ENCODE measurements around the gene CDC25B. TPM values are rescaled to one million over a fixed set of nuclear protein-coding genes. Genes with fewer than 3 reads are reported as not detected.
A peak's percentile ranks its signal among the peaks of the same experiment; 100 is the strongest.

CDC25B gene
- total RNA-seq, 5 donors from 2014 or later (not counting 1 experiment from before 2014, with no cell fraction given): 216 to 409 (median 401) TPM

DNA sequence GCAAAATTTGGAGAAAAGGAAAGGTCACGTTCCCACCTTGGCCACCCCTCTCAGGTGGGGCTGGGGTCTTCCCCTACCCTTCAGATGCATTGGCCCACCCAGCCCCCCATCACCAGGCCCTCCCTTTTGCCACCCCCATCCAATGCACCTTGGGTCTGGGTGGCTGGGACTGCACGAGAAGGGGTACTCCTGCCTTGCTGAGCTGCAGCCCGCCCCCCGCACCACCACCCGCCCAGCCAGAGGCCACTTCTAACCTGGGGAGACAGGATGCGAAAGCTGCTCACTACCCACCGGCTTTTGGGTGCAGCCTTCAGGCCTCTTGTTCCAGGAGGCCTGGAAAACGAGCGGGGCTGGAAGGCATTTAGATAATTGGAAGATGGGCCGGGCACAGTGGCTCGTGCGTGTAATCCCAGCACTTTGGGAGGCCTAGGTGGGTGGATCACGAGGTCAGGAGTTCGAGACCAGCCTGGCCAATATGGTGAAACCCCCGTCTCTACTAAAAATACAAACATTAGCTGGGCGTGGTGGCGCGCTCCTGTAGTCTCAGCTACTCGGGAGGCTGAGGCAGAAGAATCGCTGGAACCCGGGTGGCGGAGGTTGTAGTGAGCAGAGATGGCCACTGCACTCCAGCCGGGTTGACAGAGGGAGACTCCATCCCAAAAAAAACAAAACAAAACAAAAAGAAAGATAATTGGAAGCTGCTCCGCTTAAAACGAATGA is 1.2 kb upstream of the CDC25B start:
- Histone ChIP-seq H3K4me1 (ENCODE audit: control insufficient read depth in 1 of 2, extremely low read depth in 1 of 2, insufficient read depth in 2 of 2, low read length in 2 of 2) (peaks cover 21 to 49% of the 10 kb centered on the region in 2 experiments), H3K36me3 (ENCODE audit: control insufficient read depth in 2 of 2, extremely low read depth in 1 of 2, insufficient read depth in 1 of 2, low read length in 1 of 2) (peaks cover 5 to 13% of the 10 kb centered on the region in 2 donors), H3K27me3 (replicated peaks in 1 of 2; ENCODE audit: control insufficient read depth in 2 of 2, extremely low read depth in 1 of 2, insufficient read depth in 2 of 2, low read length in 1 of 2) (no peaks in the 10 kb centered on the region), H3K4me3 (ENCODE audit: control insufficient read depth in 1 of 2, extremely low read depth in 1 of 2, low read length in 1 of 2) (peak overlapping the region in 1 of 2 donors; percentile 69), H3K27ac (ENCODE audit: low read length) (peak overlapping the region; percentile 83), H3K9me3 (no peaks in the 10 kb centered on the region)
- H3K27ac Mint-ChIP-seq: peak overlapping the region; percentile 95
- ATAC-seq (replicated peaks in 1 of 4) (no peak), DNase-seq (no peak)
- H3K27me3 Mint-ChIP-seq: no peaks in the 10 kb centered on the region
- H3K4me1 Mint-ChIP-seq: peaks cover 29 to 42% (median 37%) of the 10 kb centered on the region in 3 donors
- POLR2A ChIA-PET: interaction anchor here in 1 of 2 donors (0.6 to 0.7 kb wide), 2 partner anchors 196 to 1153 kb away, joined by 3 read pairs; no protein-coding TSS in a partner anchor
- WGBS (ENCODE audit: insufficient coverage): 95% methylated on average over 6 of the region's 25 CpGs
- CTCF ChIA-PET: interaction anchor here in 1 of 2 donors (0.7 kb wide), 1 partner anchor 73 kb away, joined by 3 read pairs; no protein-coding TSS in a partner anchor
- H3K4me3 Mint-ChIP-seq: peak overlapping the region; percentile 92 to 99 (median 92)
- H3K36me3 Mint-ChIP-seq: peaks cover 28% of the 10 kb centered on the region
- H3K9me3 Mint-ChIP-seq: no peaks in the 10 kb centered on the region

- Histone ChIP-seq H3K27ac (ENCODE audit: low read length) (peak overlapping the region; percentile 78), H3K9me3 (no peaks in the 10 kb centered on the region), H3K4me1 (ENCODE audit: control insufficient read depth in 1 of 2, extremely low read depth in 1 of 2, insufficient read depth in 2 of 2, low read length in 2 of 2) (peaks cover 31 to 67% of the 10 kb centered on the region in 2 experiments), H3K4me3 (ENCODE audit: control insufficient read depth in 1 of 2, extremely low read depth in 1 of 2, low read length in 1 of 2) (peak overlapping the region; percentile 69 to 85), H3K27me3 (replicated peaks in 1 of 2; ENCODE audit: control insufficient read depth in 2 of 2, extremely low read depth in 1 of 2, insufficient read depth in 2 of 2, low read length in 1 of 2) (no peaks in the 10 kb centered on the region), H3K36me3 (ENCODE audit: control insufficient read depth in 2 of 2, extremely low read depth in 1 of 2, insufficient read depth in 1 of 2, low read length in 1 of 2) (peaks cover 12 to 31% of the 10 kb centered on the region in 2 donors)
- Mint-ChIP-seq H3K27me3 (no peaks in the 10 kb centered on the region), H3K4me1 (peaks cover 42 to 55% (median 45%) of the 10 kb centered on the region in 3 donors), H3K36me3 (peaks cover 43% of the 10 kb centered on the region), H3K4me3 (peak overlapping the region; percentile 99 to 100 (median 100)), H3K27ac (peak overlapping the region; percentile 99 to 100), H3K9me3 (no peaks in the 10 kb centered on the region)
- ChIA-PET CTCF (interaction anchor here in 1 of 2 donors (1.0 to 1.2 kb wide), 3 partner anchors 10 to 57 kb away, joined by 3 to 6 read pairs (median 3); partner anchors contain the start of genes ADISSP and CENPB), POLR2A (no interaction called here)
- peak in 1 of 35 experiments; percentile 15 for DNase-seq
- WGBS (ENCODE audit: insufficient coverage): 1% methylated on average over 20 of the region's 33 CpGs
- ATAC-seq (replicated peaks in 1 of 4): no peak
Measured at GRCh38 chr20:3796477-3797225, 541 bp downstream of the CDC25B start.

DNA sequence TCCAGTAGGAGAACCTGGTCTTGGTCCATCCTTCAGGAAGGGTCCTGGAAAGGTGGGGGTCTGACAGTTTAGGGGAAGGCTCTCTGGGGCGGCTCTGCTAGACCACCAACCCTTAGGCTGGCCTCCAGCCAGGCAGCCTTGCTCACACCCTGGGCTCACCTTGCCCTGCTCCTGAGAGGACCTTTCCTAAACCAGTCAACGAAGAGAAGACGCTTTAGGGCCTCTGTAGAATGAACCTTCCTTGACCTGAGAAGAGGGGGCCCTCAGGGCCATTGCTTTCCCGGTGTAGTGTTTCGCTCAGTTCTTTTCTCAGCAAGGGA is 1.1 kb downstream of the CDC25B start:
- peak overlapping the region; percentile 69 to 85 for H3K4me3 ChIP-seq (ENCODE audit: control insufficient read depth in 1 of 2, extremely low read depth in 1 of 2, low read length in 1 of 2)
- H3K36me3 Mint-ChIP-seq: peaks cover 45% of the 10 kb centered on the region
- ChIA-PET POLR2A (no interaction called here), CTCF (no interaction called here)
- DNase-seq (no peak), ATAC-seq (replicated peaks in 1 of 4) (no peak)
- peak overlapping the region; percentile 99 to 100 (median 100) for H3K4me3 Mint-ChIP-seq
- peaks cover 17 to 36% of the 10 kb centered on the region in 2 donors for H3K36me3 ChIP-seq (ENCODE audit: control insufficient read depth in 2 of 2, extremely low read depth in 1 of 2, insufficient read depth in 1 of 2, low read length in 1 of 2)
- H3K27me3 Mint-ChIP-seq: no peaks in the 10 kb centered on the region
- H3K4me1 ChIP-seq (ENCODE audit: control insufficient read depth in 1 of 2, extremely low read depth in 1 of 2, insufficient read depth in 2 of 2, low read length in 2 of 2): peaks cover 31 to 73% of the 10 kb centered on the region in 2 experiments
- H3K27me3 ChIP-seq (replicated peaks in 1 of 2; ENCODE audit: control insufficient read depth in 2 of 2, extremely low read depth in 1 of 2, insufficient read depth in 2 of 2, low read length in 1 of 2): no peaks in the 10 kb centered on the region
- 20% methylated on average over 5 of the region's 5 CpGs for WGBS (ENCODE audit: insufficient coverage)
- H3K27ac Mint-ChIP-seq: peak overlapping the region; percentile 99 to 100
- no peaks in the 10 kb centered on the region for H3K9me3 ChIP-seq
- no peaks in the 10 kb centered on the region for H3K9me3 Mint-ChIP-seq
- peaks cover 44 to 60% (median 50%) of the 10 kb centered on the region in 3 donors for H3K4me1 Mint-ChIP-seq
- peak overlapping the region; percentile 78 for H3K27ac ChIP-seq (ENCODE audit: low read length)

GRCh38 chr20:3797592-3798372 is 1.7 kb downstream of the CDC25B start:
- H3K4me3 Mint-ChIP-seq: peak overlapping the region; percentile 99 to 100 (median 100)
- peak overlapping the region; percentile 69 to 85 for H3K4me3 ChIP-seq (ENCODE audit: control insufficient read depth in 1 of 2, extremely low read depth in 1 of 2, low read length in 1 of 2)
- H3K27ac ChIP-seq (ENCODE audit: low read length): peak overlapping the region; percentile 78
- peaks cover 21 to 42% of the 10 kb centered on the region in 2 donors for H3K36me3 ChIP-seq (ENCODE audit: control insufficient read depth in 2 of 2, extremely low read depth in 1 of 2, insufficient read depth in 1 of 2, low read length in 1 of 2)
- H3K27ac Mint-ChIP-seq: peak overlapping the region; percentile 99 to 100
- peaks cover 31 to 79% of the 10 kb centered on the region in 2 experiments for H3K4me1 ChIP-seq (ENCODE audit: control insufficient read depth in 1 of 2, extremely low read depth in 1 of 2, insufficient read depth in 2 of 2, low read length in 2 of 2)
- ChIA-PET POLR2A (no interaction called here), CTCF (interaction anchor here in 1 of 2 donors (0.7 kb wide), 1 partner anchor 29 kb away, joined by 4 read pairs; no protein-coding TSS in a partner anchor)
- no peaks in the 10 kb centered on the region for H3K9me3 ChIP-seq
- H3K4me1 Mint-ChIP-seq: peaks cover 49 to 66% (median 56%) of the 10 kb centered on the region in 3 donors
- peak in 5 of 35 experiments; percentile 35 to 71 (median 57) for DNase-seq
- peak in 3 of 4 experiments; percentile 35 to 37 (median 35) for ATAC-seq (replicated peaks in 1 of 4)
- H3K27me3 ChIP-seq (replicated peaks in 1 of 2; ENCODE audit: control insufficient read depth in 2 of 2, extremely low read depth in 1 of 2, insufficient read depth in 2 of 2, low read length in 1 of 2): no peaks in the 10 kb centered on the region
- H3K36me3 Mint-ChIP-seq: peaks cover 51% of the 10 kb centered on the region
- no peaks in the 10 kb centered on the region for H3K9me3 Mint-ChIP-seq
- WGBS (ENCODE audit: insufficient coverage): 45% methylated on average over 10 of the region's 19 CpGs
- H3K27me3 Mint-ChIP-seq: no peaks in the 10 kb centered on the region

GRCh38 chr20:3798373-3798768 is 2.3 kb downstream of the CDC25B start:
- H3K27ac ChIP-seq (ENCODE audit: low read length): peak overlapping the region; percentile 78
- H3K4me3 Mint-ChIP-seq: peak overlapping the region; percentile 99 to 100 (median 100)
- H3K9me3 ChIP-seq: no peaks in the 10 kb centered on the region
- ATAC-seq (replicated peaks in 1 of 4) (no peak), DNase-seq (no peak)
- peaks cover 54 to 72% (median 61%) of the 10 kb centered on the region in 3 donors for H3K4me1 Mint-ChIP-seq
- POLR2A ChIA-PET: no interaction called here
- no peaks in the 10 kb centered on the region for H3K27me3 Mint-ChIP-seq
- H3K4me3 ChIP-seq (ENCODE audit: control insufficient read depth in 1 of 2, extremely low read depth in 1 of 2, low read length in 1 of 2): peak overlapping the region; percentile 69 to 85
- 92% methylated on average over 3 of the region's 5 CpGs for WGBS (ENCODE audit: insufficient coverage)
- CTCF ChIA-PET: interaction anchor here (0.5 to 0.7 kb wide), 2 partner anchors 30 to 107 kb away, joined by 4 to 6 read pairs; no protein-coding TSS in a partner anchor
- H3K4me1 ChIP-seq (ENCODE audit: control insufficient read depth in 1 of 2, extremely low read depth in 1 of 2, insufficient read depth in 2 of 2, low read length in 2 of 2): peaks cover 31 to 85% of the 10 kb centered on the region in 2 experiments
- peak overlapping the region; percentile 99 to 100 for H3K27ac Mint-ChIP-seq
- no peaks in the 10 kb centered on the region for H3K9me3 Mint-ChIP-seq
- peaks cover 25 to 48% of the 10 kb centered on the region in 2 donors for H3K36me3 ChIP-seq (ENCODE audit: control insufficient read depth in 2 of 2, extremely low read depth in 1 of 2, insufficient read depth in 1 of 2, low read length in 1 of 2)
- H3K27me3 ChIP-seq (replicated peaks in 1 of 2; ENCODE audit: control insufficient read depth in 2 of 2, extremely low read depth in 1 of 2, insufficient read depth in 2 of 2, low read length in 1 of 2): no peaks in the 10 kb centered on the region
- H3K36me3 Mint-ChIP-seq: peaks cover 57% of the 10 kb centered on the region
